GM18858 (cell line): Measurements from ENCODE around the gene FGGY.

Experiments used
- ATAC-seq: cut with Tn5 transposase; IDR thresholded peaks from one replicate; pipeline ENCODE4 v1.9.1; 2021; ENCODE audit not compliant: unreplicated experiment

The FGGY gene

GRCh38 chr1:59378621-59379370, 81.9 kb downstream of the FGGY start:
- ATAC-seq = no peak

- ATAC-seq = no peak
These were observed 82.5 kb downstream of the FGGY start for GRCh38 chr1:59379371-59379728.

DNA sequence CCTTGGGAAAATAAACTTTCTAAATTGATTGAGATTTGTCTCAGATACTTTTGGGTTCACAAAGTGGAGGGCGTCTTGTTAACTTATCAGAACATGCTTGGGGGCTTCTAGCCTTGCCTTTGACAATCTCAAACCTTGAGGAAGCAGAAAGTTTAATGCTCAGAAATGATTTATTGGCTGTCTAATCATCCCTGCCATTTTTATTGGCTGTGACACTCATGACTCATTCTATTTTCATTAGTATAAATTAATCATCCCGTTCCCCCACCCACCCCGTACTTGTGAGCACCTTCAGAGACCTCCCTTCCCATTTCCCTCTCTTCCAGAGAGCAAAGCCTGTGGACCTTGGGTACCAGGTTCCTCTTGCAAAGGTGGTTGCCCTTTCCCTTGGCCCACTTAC, 87.1 kb downstream of the FGGY start:
- no peak for ATAC-seq

DNA sequence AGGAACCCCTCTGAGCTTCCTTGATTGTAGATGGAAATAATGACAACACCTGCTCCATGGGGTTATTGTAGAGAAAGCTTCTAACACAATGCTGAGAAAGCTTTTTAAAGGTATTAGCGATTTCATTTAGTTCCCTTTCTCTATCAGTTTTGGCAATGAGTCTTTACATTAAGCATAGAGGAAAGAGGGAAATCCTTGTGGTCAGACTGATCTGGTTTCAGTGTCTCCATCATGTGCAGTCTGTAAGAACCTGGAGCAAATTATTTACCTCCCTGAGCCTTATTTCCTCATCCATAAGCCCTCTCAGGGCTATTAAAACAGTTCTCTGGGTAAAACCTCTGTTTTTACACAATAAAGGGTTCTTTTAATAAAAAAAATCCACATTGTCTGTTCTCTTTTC, 87.5 kb downstream of the FGGY start:
- ATAC-seq = no peak

DNA sequence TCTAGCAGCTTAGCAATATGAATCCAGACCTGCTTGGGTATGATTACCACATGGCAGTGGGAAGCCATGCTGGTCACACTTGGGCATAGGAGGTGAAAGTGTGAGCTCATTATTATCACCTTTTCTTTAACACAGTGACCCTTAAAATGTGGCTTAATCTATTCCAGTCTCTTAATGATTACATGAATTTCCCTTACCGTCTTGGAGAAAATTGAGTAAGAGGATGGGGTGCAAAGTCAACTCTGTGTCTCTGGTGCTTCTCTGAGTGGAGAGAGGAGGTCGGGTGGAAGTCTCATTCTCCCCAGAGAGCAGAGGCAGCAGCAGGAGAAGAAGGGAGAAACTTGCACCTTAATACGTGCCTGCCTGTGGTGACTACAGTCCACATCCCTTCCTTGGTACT, 91.3 kb downstream of the FGGY start:
- no peak for ATAC-seq

DNA sequence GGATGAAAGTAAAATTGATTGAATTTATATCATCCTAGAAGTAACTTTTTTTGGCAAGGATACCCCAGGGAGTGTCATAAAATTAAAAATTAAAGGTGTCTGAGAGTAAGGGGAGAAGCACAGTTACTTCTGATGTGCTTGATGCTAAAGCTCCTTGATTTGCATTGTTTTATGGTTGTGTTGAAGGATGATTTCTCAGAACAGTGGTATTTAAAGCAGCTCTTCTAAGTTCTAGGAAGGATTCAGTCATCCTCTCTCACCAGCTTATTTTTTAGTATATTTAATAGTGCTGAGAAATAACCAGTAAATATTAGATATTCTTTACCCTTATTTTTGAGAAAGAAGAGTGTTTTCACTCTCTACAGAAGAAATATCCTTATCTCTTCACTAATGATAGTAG, 93.0 kb downstream of the FGGY start:
- ATAC-seq = no peak

DNA sequence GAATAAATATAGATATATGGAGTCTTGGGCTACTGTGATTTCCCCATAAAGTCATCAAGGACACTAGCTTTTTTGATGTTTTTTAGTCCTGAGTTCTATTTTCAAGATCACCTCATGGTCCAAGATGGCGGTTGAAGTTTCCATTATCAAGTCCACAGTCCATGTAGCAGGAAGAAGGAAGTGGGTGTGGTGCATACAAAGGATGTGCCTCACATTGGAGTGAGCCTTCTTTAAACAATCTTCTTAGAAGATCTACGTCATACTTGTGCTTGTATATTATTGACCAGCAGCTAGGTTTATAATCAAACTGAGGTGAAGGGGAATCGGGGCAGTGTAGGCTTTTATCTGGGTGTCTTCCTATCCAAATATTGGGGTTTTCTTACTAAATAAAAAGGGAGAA, 93.4 kb downstream of the FGGY start:
- ATAC-seq = no peak

DNA sequence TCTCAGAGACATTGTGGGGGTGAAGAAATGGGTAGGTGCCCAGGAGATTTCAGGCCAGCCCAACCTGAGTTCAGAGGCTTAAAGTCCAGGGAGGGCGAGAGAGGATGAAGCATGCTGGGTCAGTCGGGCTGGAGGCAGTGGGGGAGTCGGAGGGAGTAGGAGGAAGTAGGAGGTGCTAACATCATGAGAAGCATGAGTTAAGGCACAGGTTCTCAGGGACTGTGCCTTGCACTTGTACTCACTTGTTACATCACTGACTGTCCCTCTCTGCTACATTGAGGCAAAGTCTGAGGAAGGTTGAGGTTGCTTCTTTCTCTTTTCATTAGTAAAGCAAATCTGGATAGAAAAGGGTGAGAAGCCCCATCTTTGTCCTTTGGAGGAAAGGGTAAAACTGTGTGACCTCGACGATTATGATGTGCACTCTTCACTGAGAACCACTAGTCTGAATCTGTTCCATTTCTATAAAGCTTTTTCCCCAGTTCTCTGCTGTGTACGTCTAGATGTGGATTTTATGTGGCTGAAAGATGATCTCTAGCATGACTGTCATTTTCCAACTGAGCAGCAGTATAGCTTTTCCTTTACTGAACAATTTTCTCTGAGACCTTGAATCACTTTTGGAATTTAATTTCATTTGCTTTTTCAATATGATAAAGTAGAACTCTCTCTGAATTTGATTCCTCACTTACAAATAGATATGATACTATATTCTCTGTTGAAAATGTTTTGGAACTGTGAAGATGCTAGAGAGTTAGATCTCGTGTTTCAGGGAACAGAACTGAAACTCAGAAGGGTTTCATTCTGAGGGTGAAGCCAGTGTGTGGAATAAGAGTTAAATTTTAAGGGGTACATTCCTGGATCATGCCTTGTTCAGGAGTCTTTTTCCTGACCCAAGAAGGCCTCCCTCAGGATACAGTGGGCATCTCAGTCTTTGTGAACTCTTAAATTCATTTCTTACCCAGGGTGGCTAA, 94.6 kb downstream of the FGGY start:
- ATAC-seq = no peak

DNA sequence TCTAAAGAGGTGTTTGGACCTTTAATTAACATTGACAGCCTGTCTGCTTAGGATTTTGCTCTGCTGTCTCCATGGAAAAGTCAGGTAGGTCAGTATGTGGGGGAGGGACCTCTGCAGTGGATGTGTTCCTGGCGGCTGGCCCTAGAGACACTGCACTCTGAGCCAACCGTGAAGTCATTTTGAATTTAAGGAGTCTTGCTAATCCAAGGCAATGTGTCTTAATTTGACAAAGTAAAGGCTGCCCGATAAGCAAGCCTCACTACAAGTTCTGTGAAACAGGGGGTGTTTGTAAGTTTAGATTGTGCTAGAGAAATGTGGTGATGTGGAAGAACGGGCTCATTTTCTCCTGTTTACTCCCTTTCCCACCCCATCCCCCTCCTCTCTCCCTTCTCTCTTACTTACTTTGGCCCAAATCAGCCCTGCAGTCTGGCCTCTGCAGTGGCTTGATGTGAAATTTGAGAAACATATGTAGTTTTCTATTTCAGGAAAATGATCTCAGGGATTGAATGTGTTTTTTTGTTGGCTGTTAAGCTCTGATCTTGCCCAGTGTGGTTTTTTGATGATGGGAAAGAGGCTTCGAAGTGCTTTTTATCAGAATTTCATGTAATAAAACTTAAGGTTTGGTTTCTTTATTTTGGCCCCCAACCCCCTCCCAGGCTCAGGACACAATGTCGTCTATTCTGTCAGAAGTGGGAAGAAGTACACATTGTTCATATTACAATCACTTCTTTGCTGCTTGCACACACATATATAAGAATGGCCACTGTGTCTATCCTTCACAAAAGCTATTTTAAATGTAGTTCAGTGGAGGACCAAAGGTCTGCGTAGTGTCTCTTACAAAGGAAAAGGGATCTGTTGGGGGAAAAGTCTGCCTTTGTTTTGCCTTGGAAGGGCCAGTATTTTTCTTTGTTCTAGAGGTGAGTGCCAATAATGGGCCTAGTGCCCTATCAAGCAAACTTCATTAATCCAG, 96.6 kb downstream of the FGGY start:
- ATAC-seq = no peak

GRCh38 chr1:59394706-59395425, 98.0 kb downstream of the FGGY start:
- no peak for ATAC-seq

DNA sequence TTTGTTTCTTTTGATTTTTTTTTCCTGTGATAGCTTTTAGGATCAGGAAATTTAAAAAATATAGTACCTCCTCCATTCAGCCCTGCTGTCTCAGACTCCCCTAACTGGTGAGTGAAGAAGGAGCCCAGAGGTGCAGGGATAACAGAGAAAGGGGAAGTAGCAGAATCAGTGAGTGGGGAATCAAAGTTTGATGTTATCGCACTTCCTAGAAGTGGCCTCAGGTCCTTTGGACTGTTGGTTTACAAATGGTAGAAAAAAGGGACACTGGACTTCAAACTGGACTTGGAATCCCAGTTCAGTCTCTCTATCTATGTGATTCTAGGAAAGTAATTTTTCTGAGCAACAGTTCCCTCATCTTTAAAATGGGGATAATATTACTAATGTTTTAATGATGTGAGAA, 99.5 kb downstream of the FGGY start:
- ATAC-seq = no peak

GRCh38 chr1:59397139-59397858, 100.4 kb downstream of the FGGY start:
- ATAC-seq = no peak

DNA sequence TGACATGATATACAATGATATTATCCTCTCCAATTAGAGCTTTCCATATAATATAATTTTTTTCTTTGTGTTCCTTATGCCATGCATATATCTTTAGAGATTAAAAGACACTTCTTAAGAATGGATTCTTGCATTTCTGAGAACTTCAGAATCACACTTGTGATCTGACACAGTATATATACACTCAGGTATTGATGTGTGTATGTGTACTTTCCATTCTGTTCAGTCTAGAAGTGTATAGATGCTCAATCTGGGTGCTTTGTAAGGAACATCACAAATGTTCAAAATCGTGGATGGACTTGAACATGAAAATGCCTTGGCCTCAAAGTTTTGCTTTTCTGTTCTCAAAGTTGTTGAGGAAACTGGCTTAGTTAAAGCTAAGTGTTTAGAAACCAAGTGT, 102.7 kb downstream of the FGGY start:
- ATAC-seq = no peak

DNA sequence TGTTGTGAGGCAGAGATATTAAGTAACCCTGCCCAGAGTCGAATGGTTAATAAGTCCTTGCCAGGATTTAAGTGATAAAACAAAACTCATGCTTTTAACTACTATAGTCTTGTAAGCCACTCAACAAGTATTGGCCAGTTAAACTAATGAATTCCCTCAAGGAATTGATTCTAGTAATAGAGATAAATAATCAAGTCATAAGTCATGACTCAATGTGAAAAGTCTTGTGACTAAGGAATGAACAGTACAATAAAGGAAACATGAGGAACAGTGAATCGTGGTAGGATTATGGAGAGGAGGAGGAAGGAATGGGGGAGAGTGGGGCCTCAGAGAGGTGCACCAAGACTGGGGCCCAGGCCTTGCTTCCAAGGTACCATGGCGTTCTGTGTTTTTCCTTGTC, 104.7 kb downstream of the FGGY start:
- no peak for ATAC-seq

- ATAC-seq = no peak
These were observed 107.9 kb downstream of the FGGY start for GRCh38 chr1:59404796-59405195.

GRCh38 chr1:59406437-59407164, 109.7 kb downstream of the FGGY start:
- ATAC-seq = no peak

DNA sequence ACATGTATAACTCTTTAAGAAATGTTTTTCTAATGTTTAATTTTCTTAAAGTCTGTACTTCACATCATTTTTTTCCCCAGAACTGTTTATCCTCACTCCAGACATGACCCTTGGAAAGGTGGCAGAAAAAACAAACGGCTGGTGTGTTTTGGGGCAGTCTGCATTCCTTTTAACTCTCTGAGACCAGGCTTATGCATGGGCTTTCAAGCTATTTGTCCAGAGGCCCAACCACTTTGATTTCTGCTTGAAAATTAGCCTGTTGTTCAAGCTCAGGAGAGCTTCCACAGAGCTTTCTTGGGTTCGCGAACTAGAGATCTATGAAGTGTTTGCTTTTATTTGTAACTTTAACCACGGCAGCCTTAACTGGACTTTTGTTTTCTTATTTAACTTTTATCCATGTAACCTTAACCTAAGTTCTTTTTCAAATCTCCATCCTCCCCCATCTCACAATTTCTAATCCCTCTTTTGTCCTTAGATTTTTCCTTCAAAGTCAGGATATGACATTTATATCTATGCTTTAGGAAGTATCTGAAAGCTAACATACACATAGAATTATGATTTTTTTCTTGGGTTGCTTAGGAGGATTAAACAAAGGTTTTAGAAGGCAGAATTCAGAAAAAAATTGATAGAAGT, 111.8 kb downstream of the FGGY start:
- no peak for ATAC-seq

GRCh38 chr1:59409549-59409948, 112.7 kb downstream of the FGGY start:
- ATAC-seq = no peak

- no peak for ATAC-seq
These were observed 113.1 kb downstream of the FGGY start for GRCh38 chr1:59409986-59410385.
